Nephron progenitor cell (in vitro differentiated cells): Measurements from ENCODE around the gene WDR89.

Experiments
- DNase-seq: peaks from one replicate; pipeline ENCODE4 v3.0.0; 2021
- H3K27ac Mint-ChIP-seq: 2 replicates; pipeline ENCODE4 v1.8.0; 2021; ENCODE audit warnings: mild to moderate bottlenecking, moderate library complexity, mixed read lengths
- H3K27me3 Mint-ChIP-seq: 2 replicates; pipeline ENCODE4 v1.8.0; 2021; ENCODE audit warnings: mild to moderate bottlenecking, low read depth, mixed read lengths; ENCODE audit not compliant: poor library complexity
- H3K36me3 Mint-ChIP-seq: 2 replicates; pipeline ENCODE4 v1.8.0; 2021; ENCODE audit warnings: low read depth, mixed read lengths
- H3K4me1 Mint-ChIP-seq: 2 replicates; pipeline ENCODE4 v1.8.0; 2021; ENCODE audit warnings: mixed read lengths
- H3K4me3 Mint-ChIP-seq: 2 replicates; pipeline ENCODE4 v1.8.0; 2021; ENCODE audit warnings: mild to moderate bottlenecking, moderate library complexity, mixed read lengths
- H3K9me3 Mint-ChIP-seq: 2 replicates; pipeline ENCODE4 v1.8.0; 2021; ENCODE audit warnings: mild to moderate bottlenecking, moderate library complexity, mixed read lengths
- TF ChIP-seq, protein P1 (sequence below): fragments of 200-600 bp; sonication (generic); IDR thresholded peaks from 2 replicates; pipeline ENCODE4 v1.5.0; 2021; ENCODE audit warnings: antibody characterized with exemption

WDR89 gene, protein sequence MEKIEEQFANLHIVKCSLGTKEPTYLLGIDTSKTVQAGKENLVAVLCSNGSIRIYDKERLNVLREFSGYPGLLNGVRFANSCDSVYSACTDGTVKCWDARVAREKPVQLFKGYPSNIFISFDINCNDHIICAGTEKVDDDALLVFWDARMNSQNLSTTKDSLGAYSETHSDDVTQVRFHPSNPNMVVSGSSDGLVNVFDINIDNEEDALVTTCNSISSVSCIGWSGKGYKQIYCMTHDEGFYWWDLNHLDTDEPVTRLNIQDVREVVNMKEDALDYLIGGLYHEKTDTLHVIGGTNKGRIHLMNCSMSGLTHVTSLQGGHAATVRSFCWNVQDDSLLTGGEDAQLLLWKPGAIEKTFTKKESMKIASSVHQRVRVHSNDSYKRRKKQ

DNA sequence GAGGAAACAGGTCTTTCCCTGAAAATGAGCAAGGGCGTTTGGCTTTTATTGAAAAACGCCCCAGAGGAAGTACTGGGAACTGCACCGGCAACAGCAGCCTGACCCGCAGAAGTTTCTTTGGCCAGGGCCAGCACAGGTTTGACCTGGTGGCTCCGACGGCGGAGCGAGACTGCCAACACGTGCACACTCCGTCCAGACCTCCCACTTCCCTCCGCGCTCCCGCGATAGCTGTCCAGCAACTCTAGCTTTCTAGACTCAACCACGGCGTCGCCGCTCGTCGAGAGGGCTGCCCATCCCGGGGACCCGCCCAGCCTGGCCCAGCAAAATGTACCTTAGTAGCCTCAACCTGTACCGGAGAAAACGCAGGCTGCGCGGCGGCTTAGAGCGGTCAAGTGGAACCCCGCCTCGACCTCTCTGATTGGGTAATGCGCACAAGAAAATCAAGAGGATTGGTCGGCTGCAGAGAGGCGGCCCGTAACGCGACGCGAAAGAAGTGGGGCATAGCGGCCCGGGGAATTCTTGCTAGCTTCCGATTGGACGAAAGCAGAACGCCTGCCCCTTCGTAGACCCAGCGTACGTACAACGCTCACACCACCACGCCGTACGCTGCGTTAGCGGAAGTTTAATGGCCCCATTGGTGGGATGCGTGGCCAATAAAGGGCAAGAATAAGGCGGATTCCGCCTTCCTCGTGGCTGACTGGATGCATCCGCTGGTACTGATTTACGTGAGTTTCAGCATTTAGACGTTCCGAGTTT, at the start of gene WDR89:
WDR89 (minus strand) TSS at position 399 of the 756 bp plus-strand sequence. CDS start 41,929 bp downstream, outside the sequence.
- Mint-ChIP-seq H3K36me3 (peaks cover 35% of the 10 kb centered on the region), H3K9me3 (peaks cover 22% of the 10 kb centered on the region), H3K4me1 (peaks cover 15% of the 10 kb centered on the region), H3K4me3 (peak within 1 kb of the TSS; percentile 87), H3K27ac (peak within 1 kb of the TSS; percentile 100), H3K27me3 (no peaks in the 10 kb centered on the region)
- DNase-seq: peak; percentile 89
- TF ChIP-seq, protein P1, sequence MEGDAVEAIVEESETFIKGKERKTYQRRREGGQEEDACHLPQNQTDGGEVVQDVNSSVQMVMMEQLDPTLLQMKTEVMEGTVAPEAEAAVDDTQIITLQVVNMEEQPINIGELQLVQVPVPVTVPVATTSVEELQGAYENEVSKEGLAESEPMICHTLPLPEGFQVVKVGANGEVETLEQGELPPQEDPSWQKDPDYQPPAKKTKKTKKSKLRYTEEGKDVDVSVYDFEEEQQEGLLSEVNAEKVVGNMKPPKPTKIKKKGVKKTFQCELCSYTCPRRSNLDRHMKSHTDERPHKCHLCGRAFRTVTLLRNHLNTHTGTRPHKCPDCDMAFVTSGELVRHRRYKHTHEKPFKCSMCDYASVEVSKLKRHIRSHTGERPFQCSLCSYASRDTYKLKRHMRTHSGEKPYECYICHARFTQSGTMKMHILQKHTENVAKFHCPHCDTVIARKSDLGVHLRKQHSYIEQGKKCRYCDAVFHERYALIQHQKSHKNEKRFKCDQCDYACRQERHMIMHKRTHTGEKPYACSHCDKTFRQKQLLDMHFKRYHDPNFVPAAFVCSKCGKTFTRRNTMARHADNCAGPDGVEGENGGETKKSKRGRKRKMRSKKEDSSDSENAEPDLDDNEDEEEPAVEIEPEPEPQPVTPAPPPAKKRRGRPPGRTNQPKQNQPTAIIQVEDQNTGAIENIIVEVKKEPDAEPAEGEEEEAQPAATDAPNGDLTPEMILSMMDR: peak; percentile 89

DNA sequence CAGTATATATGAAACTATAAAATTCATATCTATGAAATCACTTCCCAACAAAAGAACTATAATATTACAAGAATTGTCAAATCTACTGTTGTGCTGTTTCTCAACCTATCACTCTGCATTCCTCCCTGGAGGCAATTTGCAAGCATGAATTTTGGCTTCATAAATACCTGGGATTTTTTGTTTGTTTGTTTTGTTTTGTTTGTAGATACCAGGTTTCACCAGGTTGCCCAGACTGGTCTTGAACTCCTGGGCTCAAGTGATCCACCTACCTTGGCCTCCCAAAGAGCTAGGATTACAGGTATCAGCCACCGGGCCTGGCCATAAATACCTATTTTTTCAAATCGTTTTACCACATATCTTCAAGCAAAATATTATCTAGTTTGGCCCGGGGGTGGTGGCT, 47.5 kb upstream of the WDR89 start:
- Mint-ChIP-seq H3K27me3 (peaks cover 2% of the 10 kb centered on the region), H3K36me3 (peaks cover 10% of the 10 kb centered on the region), H3K4me1 (no peaks in the 10 kb centered on the region), H3K4me3 (no peak overlapping the region), H3K9me3 (no peaks in the 10 kb centered on the region), H3K27ac (no peak overlapping the region)
- TF ChIP-seq, protein P1: no peak
- no peak for DNase-seq

DNA sequence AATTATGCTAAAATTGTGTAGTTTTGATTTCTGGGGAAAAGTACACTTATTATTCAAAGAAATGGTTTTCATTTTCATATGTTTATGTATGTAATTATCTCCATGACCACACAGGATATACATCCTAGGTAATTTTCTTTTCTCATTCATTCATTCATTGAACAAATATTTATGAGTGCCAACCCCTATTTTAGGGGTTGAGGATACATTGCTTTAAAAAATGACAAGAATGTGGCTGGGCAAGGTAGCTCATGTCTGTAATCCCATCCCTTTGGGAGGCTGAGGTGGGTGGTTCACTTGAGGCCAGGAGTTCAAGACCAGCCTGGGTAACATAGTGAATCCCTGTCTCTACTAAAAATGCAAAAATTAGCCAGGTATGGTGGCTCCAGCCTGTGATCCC, 45.3 kb upstream of the WDR89 start:
- Mint-ChIP-seq H3K36me3 (peaks cover 10% of the 10 kb centered on the region), H3K4me3 (no peak overlapping the region), H3K9me3 (no peaks in the 10 kb centered on the region), H3K27ac (no peak overlapping the region), H3K27me3 (no peaks in the 10 kb centered on the region), H3K4me1 (no peaks in the 10 kb centered on the region)
- TF ChIP-seq, protein P1: no peak
- DNase-seq: no peak

DNA sequence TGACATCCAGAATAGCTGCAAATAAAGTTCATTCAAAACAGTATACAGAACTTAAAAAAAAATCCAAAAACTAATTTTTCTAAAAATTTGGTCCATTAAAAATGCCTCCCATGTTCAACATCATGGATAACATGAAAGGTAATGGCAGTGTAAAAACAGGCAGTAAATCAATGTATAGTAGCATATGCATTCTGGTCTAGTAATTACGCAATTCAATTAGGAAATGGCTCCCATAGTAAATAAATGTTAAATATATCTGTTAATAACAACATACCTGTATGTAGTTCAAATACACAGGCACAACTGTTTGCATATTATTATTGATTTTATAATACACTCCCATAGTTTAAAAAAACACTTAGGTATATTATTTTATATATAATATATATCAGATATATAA, 43.7 kb upstream of the WDR89 start:
- Mint-ChIP-seq H3K4me1 (no peaks in the 10 kb centered on the region), H3K27ac (no peak overlapping the region), H3K4me3 (no peak overlapping the region), H3K36me3 (peaks cover 15% of the 10 kb centered on the region), H3K9me3 (no peaks in the 10 kb centered on the region), H3K27me3 (no peaks in the 10 kb centered on the region)
- TF ChIP-seq, protein P1: no peak
- DNase-seq: no peak

DNA sequence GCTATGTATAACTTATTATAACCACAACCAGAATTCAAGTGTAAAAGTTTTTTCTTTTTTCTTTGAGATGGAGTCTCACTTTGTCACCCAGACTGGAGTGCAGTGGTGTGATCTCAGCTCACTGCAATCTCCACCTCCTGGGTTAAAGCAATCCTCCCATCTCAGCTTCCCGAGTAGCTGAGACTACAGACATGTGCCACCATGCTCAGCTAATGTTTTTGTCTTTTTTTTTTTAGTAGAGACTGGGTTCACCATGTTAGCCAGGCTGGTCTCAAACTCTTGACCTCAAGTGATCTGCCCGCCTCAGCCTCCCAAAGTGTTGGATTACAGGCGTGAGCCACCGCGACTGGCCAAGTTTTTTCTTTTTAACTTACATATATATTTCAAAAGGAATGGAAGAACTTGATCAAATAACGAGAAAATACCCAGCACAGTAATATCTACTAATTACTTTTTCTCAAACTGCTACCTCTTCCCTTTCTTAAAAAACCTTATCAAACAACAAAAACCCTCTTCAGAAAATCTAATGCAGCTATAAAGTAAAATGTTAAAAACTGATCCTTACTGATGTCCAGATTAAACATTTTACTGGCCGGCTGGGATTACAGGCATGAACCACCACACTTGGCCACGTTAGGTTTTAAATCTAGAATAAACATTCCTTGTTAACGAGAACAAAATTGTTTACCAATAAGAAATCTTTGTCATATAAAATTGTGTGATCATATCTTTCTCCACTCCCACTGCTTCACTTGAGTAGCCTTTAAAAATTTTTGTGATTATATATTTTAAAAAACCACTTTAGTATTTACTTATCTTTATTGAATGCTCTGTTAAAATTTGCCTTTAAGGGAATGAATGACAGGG, 41.3 kb upstream of the WDR89 start:
- TF ChIP-seq, protein P1: no peak
- Mint-ChIP-seq H3K27ac (peak overlapping the region; percentile 51), H3K36me3 (peaks cover 18% of the 10 kb centered on the region), H3K4me1 (peaks cover 9% of the 10 kb centered on the region), H3K27me3 (no peaks in the 10 kb centered on the region), H3K9me3 (no peaks in the 10 kb centered on the region), H3K4me3 (no peak overlapping the region)
- no peak for DNase-seq
